Activated T-cell treated with anti-CD3 and anti-CD28 coated beads, Interleukin-2, amount 50 U/mL, for 72 hours (primary cell): ENCODE measurements around the gene CAMTA2. TPM values are rescaled to one million over a fixed set of nuclear protein-coding genes. Genes with fewer than 3 reads are reported as not detected.
"Not testable (repeated sequence)": the region's sequence is repeated elsewhere in the genome, so short reads cannot be mapped to it uniquely, and the experiment has no call there.

Source experiments
- ATAC-seq, 2 donors: fragments of 150-1000 bp; cut with Tn5 transposase; replicated peaks in 1 of 2; 2 replicates each; pipeline ENCODE4 v1.10.0; 2021; ENCODE audit warnings: moderate library complexity in 2 of 2, mild to moderate bottlenecking in 1 of 2
- DNase-seq, 2 donors: peaks; one replicate each; pipeline ENCODE4 v3.0.0; 2021 to 2022; ENCODE audit warnings: mixed read lengths in 1 of 2
- H3K27ac Mint-ChIP-seq: one replicate; pipeline ENCODE4 v1.8.0; 2022; ENCODE audit warnings: mild to moderate bottlenecking, moderate library complexity, mixed read lengths
- H3K27me3 Mint-ChIP-seq: one replicate; pipeline ENCODE4 v1.8.0; 2022; ENCODE audit warnings: low read depth, mixed read lengths
- H3K36me3 Mint-ChIP-seq, 2 donors: one replicate each; pipeline ENCODE4 v1.8.0; 2022; ENCODE audit warnings: mixed read lengths in 2 of 2, mild to moderate bottlenecking in 1 of 2; ENCODE audit not compliant: insufficient read depth in 2 of 2
- H3K4me1 Mint-ChIP-seq: one replicate; pipeline ENCODE4 v1.8.0; 2022; ENCODE audit warnings: low read depth, mixed read lengths
- H3K4me3 Mint-ChIP-seq, 2 donors: one replicate each; pipeline ENCODE4 v1.8.0; 2022; ENCODE audit warnings: mild to moderate bottlenecking in 2 of 2, mixed read lengths in 2 of 2, moderate library complexity in 2 of 2
- H3K9me3 Mint-ChIP-seq, 2 donors: one replicate each; pipeline ENCODE4 v1.8.0; 2022; ENCODE audit warnings: mixed read lengths in 2 of 2
- total RNA-seq, 2 donors: library from RNA; stranded (reverse); gene quantifications; one replicate each; pipeline ENCODE4 v1.2.3, GENCODE V29; 2022

CAMTA2 gene, protein sequence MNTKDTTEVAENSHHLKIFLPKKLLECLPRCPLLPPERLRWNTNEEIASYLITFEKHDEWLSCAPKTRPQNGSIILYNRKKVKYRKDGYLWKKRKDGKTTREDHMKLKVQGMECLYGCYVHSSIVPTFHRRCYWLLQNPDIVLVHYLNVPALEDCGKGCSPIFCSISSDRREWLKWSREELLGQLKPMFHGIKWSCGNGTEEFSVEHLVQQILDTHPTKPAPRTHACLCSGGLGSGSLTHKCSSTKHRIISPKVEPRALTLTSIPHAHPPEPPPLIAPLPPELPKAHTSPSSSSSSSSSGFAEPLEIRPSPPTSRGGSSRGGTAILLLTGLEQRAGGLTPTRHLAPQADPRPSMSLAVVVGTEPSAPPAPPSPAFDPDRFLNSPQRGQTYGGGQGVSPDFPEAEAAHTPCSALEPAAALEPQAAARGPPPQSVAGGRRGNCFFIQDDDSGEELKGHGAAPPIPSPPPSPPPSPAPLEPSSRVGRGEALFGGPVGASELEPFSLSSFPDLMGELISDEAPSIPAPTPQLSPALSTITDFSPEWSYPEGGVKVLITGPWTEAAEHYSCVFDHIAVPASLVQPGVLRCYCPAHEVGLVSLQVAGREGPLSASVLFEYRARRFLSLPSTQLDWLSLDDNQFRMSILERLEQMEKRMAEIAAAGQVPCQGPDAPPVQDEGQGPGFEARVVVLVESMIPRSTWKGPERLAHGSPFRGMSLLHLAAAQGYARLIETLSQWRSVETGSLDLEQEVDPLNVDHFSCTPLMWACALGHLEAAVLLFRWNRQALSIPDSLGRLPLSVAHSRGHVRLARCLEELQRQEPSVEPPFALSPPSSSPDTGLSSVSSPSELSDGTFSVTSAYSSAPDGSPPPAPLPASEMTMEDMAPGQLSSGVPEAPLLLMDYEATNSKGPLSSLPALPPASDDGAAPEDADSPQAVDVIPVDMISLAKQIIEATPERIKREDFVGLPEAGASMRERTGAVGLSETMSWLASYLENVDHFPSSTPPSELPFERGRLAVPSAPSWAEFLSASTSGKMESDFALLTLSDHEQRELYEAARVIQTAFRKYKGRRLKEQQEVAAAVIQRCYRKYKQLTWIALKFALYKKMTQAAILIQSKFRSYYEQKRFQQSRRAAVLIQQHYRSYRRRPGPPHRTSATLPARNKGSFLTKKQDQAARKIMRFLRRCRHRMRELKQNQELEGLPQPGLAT
- total RNA-seq: 100 to 1,000 TPM; 206 to 207 TPM

- Mint-ChIP-seq H3K27ac (peak within 1 kb of the TSS; percentile 98), H3K27me3 (no peaks in the 10 kb centered on the region), H3K4me3 (peak within 1 kb of the TSS; percentile 97 to 99), H3K36me3 (peaks cover 3 to 4% of the 10 kb centered on the region in 2 donors), H3K9me3 (no peaks in the 10 kb centered on the region), H3K4me1 (peaks cover 49% of the 10 kb centered on the region)
- peak; percentile 93 to 94 for DNase-seq
- peak; percentile 91 to 94 for ATAC-seq
These were observed at the start of gene CAMTA2 for GRCh38 chr17:4986951-4987766. Gene CAMTA2 (minus strand): TSS chr17:4987675. CDS start chr17:4986222, 1,453 bp downstream.

GRCh38 chr17:5035315-5035714, 47.8 kb upstream of the CAMTA2 start, which contains the start of gene SLC52A1:
Gene SLC52A1 (minus strand): TSS chr17:5035426. CDS start chr17:5034606, 820 bp downstream.
- Mint-ChIP-seq H3K27ac (no peak within 1 kb of the TSS), H3K9me3 (no peaks in the 10 kb centered on the region), H3K27me3 (peaks cover 5% of the 10 kb centered on the region), H3K4me1 (peaks cover 18% of the 10 kb centered on the region), H3K4me3 (peak within 1 kb of the TSS in 1 of 2 donors; percentile 20), H3K36me3 (no peaks in the 10 kb centered on the region)
- ATAC-seq (no peak), DNase-seq (no peak)

- Mint-ChIP-seq H3K36me3 (no peaks in the 10 kb centered on the region), H3K4me3 (peak overlapping the region in 1 of 2 donors; percentile 20), H3K27ac (no peak overlapping the region), H3K27me3 (peaks cover 5% of the 10 kb centered on the region), H3K4me1 (peaks cover 19% of the 10 kb centered on the region), H3K9me3 (no peaks in the 10 kb centered on the region)
- ATAC-seq (no peak), DNase-seq (no peak)
These were observed 47.2 kb upstream of the CAMTA2 start for GRCh38 chr17:5034651-5035050.

GRCh38 chr17:5034063-5034462, 46.6 kb upstream of the CAMTA2 start:
- H3K4me3 Mint-ChIP-seq: no peak overlapping the region
- H3K9me3 Mint-ChIP-seq: no peaks in the 10 kb centered on the region
- ATAC-seq: no peak
- H3K27me3 Mint-ChIP-seq: peaks cover 5% of the 10 kb centered on the region
- no peak overlapping the region for H3K27ac Mint-ChIP-seq
- peaks cover 19% of the 10 kb centered on the region for H3K4me1 Mint-ChIP-seq
- no peak for DNase-seq
- no peaks in the 10 kb centered on the region for H3K36me3 Mint-ChIP-seq

- Mint-ChIP-seq H3K36me3 (no peaks in the 10 kb centered on the region), H3K27me3 (peaks cover 5% of the 10 kb centered on the region), H3K27ac (no peak overlapping the region), H3K4me1 (peaks cover 19% of the 10 kb centered on the region), H3K4me3 (no peak overlapping the region), H3K9me3 (no peaks in the 10 kb centered on the region)
- no peak for ATAC-seq
- no peak for DNase-seq
These were observed 46.0 kb upstream of the CAMTA2 start for GRCh38 chr17:5033352-5034015.

GRCh38 chr17:5032865-5033264, 45.4 kb upstream of the CAMTA2 start:
- no peak overlapping the region for H3K4me3 Mint-ChIP-seq
- ATAC-seq: no peak
- H3K27ac Mint-ChIP-seq: no peak overlapping the region
- H3K36me3 Mint-ChIP-seq: no peaks in the 10 kb centered on the region
- no peak for DNase-seq
- H3K27me3 Mint-ChIP-seq: peaks cover 5% of the 10 kb centered on the region
- H3K9me3 Mint-ChIP-seq: no peaks in the 10 kb centered on the region
- H3K4me1 Mint-ChIP-seq: peaks cover 19% of the 10 kb centered on the region

- no peaks in the 10 kb centered on the region for H3K9me3 Mint-ChIP-seq
These were observed 44.0 kb upstream of the CAMTA2 start for GRCh38 chr17:5031365-5032082.

DNA sequence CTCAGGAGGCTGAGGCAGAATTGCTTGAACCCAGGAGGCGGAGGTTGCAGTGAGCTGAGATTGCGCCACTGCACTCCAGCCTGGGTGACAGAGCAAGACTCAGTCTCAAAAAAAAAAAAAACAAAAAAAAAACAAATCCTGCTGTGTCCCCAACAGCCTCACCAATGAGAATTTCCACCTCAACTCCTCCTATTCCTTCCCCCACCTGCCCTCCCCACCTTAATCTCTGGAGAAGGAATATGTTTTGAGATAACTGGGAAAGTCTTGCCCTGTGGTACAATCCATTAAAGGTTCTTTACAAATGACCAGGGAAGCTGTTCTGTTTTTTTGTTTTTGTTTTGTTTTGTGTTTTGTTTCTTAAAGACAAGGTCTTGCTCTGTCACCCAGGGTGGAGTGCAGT, 42.7 kb upstream of the CAMTA2 start:
- Mint-ChIP-seq H3K4me3 (peak overlapping the region in 1 of 2 donors; percentile 92), H3K4me1 (peaks cover 19% of the 10 kb centered on the region)
- H3K36me3 Mint-ChIP-seq, ATAC-seq, H3K27me3 Mint-ChIP-seq, H3K27ac Mint-ChIP-seq, H3K9me3 Mint-ChIP-seq, DNase-seq: not testable (repeated sequence)

More at GRCh38 chr17:5031365-5032082, 44.0 kb upstream of the CAMTA2 start:
- no peaks in the 10 kb centered on the region for H3K36me3 Mint-ChIP-seq
- peaks cover 19% of the 10 kb centered on the region for H3K4me1 Mint-ChIP-seq
- ATAC-seq: peak; percentile 89
- DNase-seq: peak; percentile 85 to 86
- peak overlapping the region; percentile 95 for H3K27ac Mint-ChIP-seq
- peak overlapping the region; percentile 84 to 92 for H3K4me3 Mint-ChIP-seq
- peaks cover 5% of the 10 kb centered on the region for H3K27me3 Mint-ChIP-seq

- Mint-ChIP-seq H3K27me3 (no peaks in the 10 kb centered on the region), H3K36me3 (no peaks in the 10 kb centered on the region), H3K4me1 (peaks cover 19% of the 10 kb centered on the region), H3K9me3 (no peaks in the 10 kb centered on the region), H3K27ac (no peak overlapping the region), H3K4me3 (no peak overlapping the region)
- no peak for DNase-seq
- ATAC-seq: no peak
These were observed 40.4 kb upstream of the CAMTA2 start for GRCh38 chr17:5027916-5028315.

DNA sequence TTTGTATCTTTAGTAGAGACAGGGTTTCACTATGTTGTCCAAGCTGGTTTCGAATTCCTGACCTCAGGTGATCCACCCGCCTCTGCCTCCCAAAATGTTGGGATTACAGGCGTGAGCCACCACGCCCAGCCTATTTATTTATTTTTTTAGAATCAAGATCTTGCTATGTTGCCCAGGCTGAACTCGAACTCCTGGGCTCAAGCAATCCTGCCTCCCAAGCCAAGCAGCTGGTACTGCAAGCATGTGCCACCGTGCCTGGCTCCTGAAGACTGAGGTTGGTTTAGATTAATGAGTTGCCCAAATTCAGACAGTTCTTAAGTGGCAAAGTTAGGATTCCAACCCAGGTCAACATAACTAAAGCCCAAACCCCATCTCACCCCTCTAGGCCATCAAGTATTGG, 39.8 kb upstream of the CAMTA2 start:
- DNase-seq: no peak
- no peaks in the 10 kb centered on the region for H3K9me3 Mint-ChIP-seq

DNA sequence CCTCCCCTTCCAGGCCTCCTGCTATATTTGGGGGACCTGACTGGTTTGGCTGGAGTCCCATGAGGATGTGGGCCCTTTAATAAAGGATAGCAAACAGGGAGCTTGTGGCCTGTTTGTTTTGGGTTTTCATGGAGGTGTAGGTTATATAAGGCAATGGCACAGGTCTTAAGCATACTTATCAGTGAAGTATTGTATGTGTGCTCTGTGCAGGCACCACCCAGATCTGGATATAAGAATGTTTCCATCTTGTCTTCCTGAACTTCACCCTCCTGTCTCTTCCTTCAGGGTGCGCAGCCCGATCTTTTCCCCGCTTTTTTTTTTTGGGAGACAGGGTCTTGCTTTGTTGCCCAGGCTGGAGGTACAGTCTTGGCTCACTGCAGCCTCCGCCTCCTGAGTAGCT, 37.1 kb upstream of the CAMTA2 start:
- Mint-ChIP-seq H3K27ac (no peak overlapping the region), H3K36me3 (peaks cover 0 to 4% of the 10 kb centered on the region in 2 donors), H3K27me3 (no peaks in the 10 kb centered on the region), H3K9me3 (no peaks in the 10 kb centered on the region), H3K4me3 (no peak overlapping the region), H3K4me1 (peaks cover 3% of the 10 kb centered on the region)
- ATAC-seq: no peak
- no peak for DNase-seq

More for the DNA sequence above, 39.8 kb upstream of the CAMTA2 start:
- Mint-ChIP-seq H3K27ac (no peak overlapping the region), H3K27me3 (no peaks in the 10 kb centered on the region), H3K36me3 (no peaks in the 10 kb centered on the region), H3K4me1 (peaks cover 19% of the 10 kb centered on the region), H3K4me3 (no peak overlapping the region)
- no peak for ATAC-seq
